ENCODE data around the gene PDZRN3. TPM values are rescaled to one million over a fixed set of nuclear protein-coding genes. Genes with fewer than 3 reads are reported as not detected.

Gene PDZRN3
- total and polyA plus RNA-seq, 5 donors from 2014 or later: not detected

DNA sequence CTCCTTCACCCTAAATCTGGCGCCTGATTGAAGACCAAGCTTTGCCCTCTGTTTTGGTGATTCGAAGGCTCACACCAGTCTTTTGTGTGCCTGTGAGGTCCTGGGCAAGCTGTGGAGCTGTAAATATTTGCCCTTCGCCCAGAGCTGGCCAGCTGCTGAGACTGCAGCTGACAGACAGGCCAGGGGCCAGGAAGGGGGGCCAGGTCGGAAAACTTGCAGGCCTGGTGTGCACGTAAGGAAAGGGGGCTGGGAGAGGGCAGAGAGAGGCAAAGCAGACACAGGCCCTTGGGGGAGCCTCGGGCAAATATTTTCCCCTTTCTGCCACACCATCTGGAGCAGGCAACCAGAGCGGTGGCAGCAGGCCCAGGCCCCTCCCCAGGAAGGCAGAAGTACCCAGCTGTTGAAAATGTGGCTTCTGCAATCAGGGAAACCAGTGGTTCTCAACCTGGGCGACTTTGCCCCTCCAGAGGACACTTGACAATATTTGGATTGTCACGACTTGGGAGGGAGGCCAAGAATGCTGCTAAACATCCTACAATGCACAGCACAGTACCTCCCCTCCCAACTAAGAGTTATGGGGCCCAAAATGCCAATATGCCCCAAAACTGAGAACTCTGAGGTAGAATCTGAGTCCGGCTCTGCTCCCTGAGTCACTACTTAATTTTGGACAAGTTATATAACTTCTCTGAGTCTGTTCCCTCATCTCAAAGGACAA, 2.5 kb downstream of the PDZRN3 start:
- peaks cover 7% of the 10 kb centered on the region for H3K27me3 Mint-ChIP-seq
- H3K27ac Mint-ChIP-seq: no peak overlapping the region
- no peaks in the 10 kb centered on the region for H3K4me1 Mint-ChIP-seq
- H3K36me3 Mint-ChIP-seq: no peaks in the 10 kb centered on the region
- ATAC-seq (ENCODE audit: low read depth in 2 of 2) (no peak), DNase-seq (no peak)
- Histone ChIP-seq H3K36me3 (ENCODE audit: control insufficient read depth, insufficient read depth, low read length) (no peaks in the 10 kb centered on the region), H3K9me3 (ENCODE audit: control insufficient read depth in 2 of 2, low read length in 2 of 2) (no peaks in the 10 kb centered on the region), H3K27me3 (ENCODE audit: control insufficient read depth, insufficient read depth, low read length) (no peaks in the 10 kb centered on the region), H3K4me1 (ENCODE audit: control insufficient read depth, insufficient read depth, low read length, poor library complexity, severe bottlenecking) (no peaks in the 10 kb centered on the region), H3K27ac (ENCODE audit: insufficient read depth, low read length, poor library complexity, severe bottlenecking) (no peak overlapping the region), H3K4me3 (ENCODE audit: low read depth, low read length) (no peak overlapping the region)
- H3K9me3 Mint-ChIP-seq: peaks cover 0 to 2% (median 0%) of the 10 kb centered on the region in 7 donors
- no peak overlapping the region for H3K4me3 Mint-ChIP-seq

DNA sequence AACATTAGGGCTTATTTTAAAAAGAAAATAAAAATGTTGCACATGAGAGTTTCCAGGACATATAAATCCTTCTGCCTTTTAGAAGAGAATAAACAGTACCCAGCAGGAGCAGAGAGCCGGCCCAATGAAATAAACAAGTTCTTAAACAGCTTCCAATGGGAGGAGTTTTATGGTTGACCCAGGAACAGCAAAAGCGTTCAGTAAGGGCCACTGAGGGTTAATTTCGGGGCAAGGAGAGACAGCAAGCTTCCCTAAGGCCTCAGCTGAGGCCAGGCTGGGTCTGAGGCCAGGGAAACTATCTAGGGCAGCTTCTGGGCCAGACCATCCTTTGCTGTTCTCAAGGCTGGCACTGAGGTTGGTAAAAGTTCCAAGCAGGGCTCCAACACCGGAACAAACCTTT, 3.4 kb downstream of the PDZRN3 start:
- H3K27ac ChIP-seq (ENCODE audit: insufficient read depth, low read length, poor library complexity, severe bottlenecking): no peak overlapping the region
- Mint-ChIP-seq H3K4me1 (no peaks in the 10 kb centered on the region), H3K27ac (no peak overlapping the region), H3K4me3 (no peak overlapping the region), H3K27me3 (peaks cover 7% of the 10 kb centered on the region), H3K9me3 (peaks cover 0 to 2% (median 0%) of the 10 kb centered on the region in 7 donors), H3K36me3 (no peaks in the 10 kb centered on the region)
- H3K4me3 ChIP-seq (ENCODE audit: low read depth, low read length): no peak overlapping the region
- H3K27me3 ChIP-seq (ENCODE audit: control insufficient read depth, insufficient read depth, low read length): no peaks in the 10 kb centered on the region
- H3K9me3 ChIP-seq (ENCODE audit: control insufficient read depth in 2 of 2, low read length in 2 of 2): no peaks in the 10 kb centered on the region
- no peaks in the 10 kb centered on the region for H3K4me1 ChIP-seq (ENCODE audit: control insufficient read depth, insufficient read depth, low read length, poor library complexity, severe bottlenecking)
- ATAC-seq (ENCODE audit: low read depth in 2 of 2) (no peak), DNase-seq (no peak)
- H3K36me3 ChIP-seq (ENCODE audit: control insufficient read depth, insufficient read depth, low read length): no peaks in the 10 kb centered on the region

DNA sequence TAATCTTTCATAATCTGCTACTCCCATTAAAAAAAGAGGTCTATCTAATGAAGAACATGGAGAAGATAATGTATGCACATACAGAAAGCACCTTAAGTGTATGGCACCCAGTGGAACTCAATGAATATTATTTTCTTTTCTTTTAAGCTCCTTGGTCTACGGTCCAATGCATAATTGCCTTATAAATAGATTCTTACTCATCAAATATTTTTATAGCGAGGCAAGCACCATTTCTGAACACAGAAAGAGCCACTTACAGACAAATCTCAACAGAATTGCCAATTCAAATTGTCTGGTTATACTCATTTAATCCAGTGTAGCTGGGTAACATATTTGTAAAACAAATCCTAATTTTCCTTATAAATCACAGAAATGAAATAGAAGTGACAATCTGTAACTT, 6.3 kb downstream of the PDZRN3 start:
- H3K27ac Mint-ChIP-seq: no peak overlapping the region
- no peaks in the 10 kb centered on the region for H3K27me3 ChIP-seq (ENCODE audit: control insufficient read depth, insufficient read depth, low read length)
- ATAC-seq (ENCODE audit: low read depth in 2 of 2) (no peak), DNase-seq (no peak)
- no peaks in the 10 kb centered on the region for H3K27me3 Mint-ChIP-seq
- no peaks in the 10 kb centered on the region for H3K36me3 ChIP-seq (ENCODE audit: control insufficient read depth, insufficient read depth, low read length)
- H3K9me3 Mint-ChIP-seq: peaks cover 0 to 2% (median 0%) of the 10 kb centered on the region in 7 donors
- no peak overlapping the region for H3K4me3 Mint-ChIP-seq
- no peaks in the 10 kb centered on the region for H3K9me3 ChIP-seq (ENCODE audit: control insufficient read depth in 2 of 2, low read length in 2 of 2)
- H3K4me3 ChIP-seq (ENCODE audit: low read depth, low read length): no peak overlapping the region
- no peak overlapping the region for H3K27ac ChIP-seq (ENCODE audit: insufficient read depth, low read length, poor library complexity, severe bottlenecking)
- H3K36me3 Mint-ChIP-seq: no peaks in the 10 kb centered on the region
- H3K4me1 Mint-ChIP-seq: no peaks in the 10 kb centered on the region
- H3K4me1 ChIP-seq (ENCODE audit: control insufficient read depth, insufficient read depth, low read length, poor library complexity, severe bottlenecking): no peaks in the 10 kb centered on the region

DNA sequence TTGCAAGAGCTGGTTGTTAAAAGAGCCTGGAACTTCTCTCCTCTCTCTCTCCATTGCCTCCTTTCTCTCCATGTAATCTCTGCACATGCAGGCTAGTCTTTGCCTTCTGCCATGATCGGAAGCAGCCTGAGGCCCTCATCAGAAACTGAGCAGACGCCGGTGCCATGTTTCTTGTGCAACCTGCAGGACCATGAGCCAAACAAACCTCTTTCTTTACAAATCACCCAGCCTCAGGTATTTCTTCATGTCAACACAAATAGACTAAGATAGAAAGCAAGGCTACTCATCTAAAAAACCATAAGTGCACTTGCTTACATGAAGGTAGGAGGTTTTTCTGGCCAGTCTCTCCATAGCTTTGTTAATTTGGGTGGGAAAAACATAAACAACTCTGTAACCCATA, 8.7 kb downstream of the PDZRN3 start:
- H3K4me3 Mint-ChIP-seq: no peak overlapping the region
- DNase-seq: no peak
- H3K4me1 Mint-ChIP-seq: no peaks in the 10 kb centered on the region
- no peaks in the 10 kb centered on the region for H3K27me3 ChIP-seq (ENCODE audit: control insufficient read depth, insufficient read depth, low read length)
- H3K36me3 ChIP-seq (ENCODE audit: control insufficient read depth, insufficient read depth, low read length): no peaks in the 10 kb centered on the region
- H3K9me3 Mint-ChIP-seq: peaks cover 0 to 2% (median 0%) of the 10 kb centered on the region in 7 donors
- H3K27me3 Mint-ChIP-seq: no peaks in the 10 kb centered on the region
- no peak overlapping the region for H3K27ac Mint-ChIP-seq
- H3K36me3 Mint-ChIP-seq: no peaks in the 10 kb centered on the region
- H3K4me1 ChIP-seq (ENCODE audit: control insufficient read depth, insufficient read depth, low read length, poor library complexity, severe bottlenecking): no peaks in the 10 kb centered on the region
- no peak overlapping the region for H3K27ac ChIP-seq (ENCODE audit: insufficient read depth, low read length, poor library complexity, severe bottlenecking)
- H3K9me3 ChIP-seq (ENCODE audit: control insufficient read depth in 2 of 2, low read length in 2 of 2): no peaks in the 10 kb centered on the region
- H3K4me3 ChIP-seq (ENCODE audit: low read depth, low read length): no peak overlapping the region
- no peak for ATAC-seq (ENCODE audit: low read depth in 2 of 2)

DNA sequence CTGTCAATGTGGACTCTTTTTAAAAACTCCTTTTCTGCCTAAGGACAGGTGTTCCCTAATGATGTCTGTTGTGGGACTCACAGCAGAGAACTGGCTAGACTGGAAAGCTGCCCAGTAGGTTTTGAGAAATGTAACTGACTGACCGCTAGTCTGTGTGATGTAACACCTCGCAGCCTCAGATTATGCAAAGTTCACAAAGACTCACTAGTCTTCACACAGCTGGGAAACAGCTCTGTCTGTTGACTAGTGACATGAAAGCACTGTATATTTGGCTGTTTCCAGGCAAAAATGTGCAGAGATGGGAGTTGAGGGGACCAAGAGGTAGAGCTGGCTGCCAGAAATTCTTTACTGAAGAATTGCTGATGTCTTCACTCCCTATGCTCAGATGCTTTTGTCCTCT, 10.3 kb downstream of the PDZRN3 start:
- no peak overlapping the region for H3K27ac ChIP-seq (ENCODE audit: insufficient read depth, low read length, poor library complexity, severe bottlenecking)
- Mint-ChIP-seq H3K36me3 (no peaks in the 10 kb centered on the region), H3K27ac (no peak overlapping the region), H3K4me3 (no peak overlapping the region), H3K4me1 (no peaks in the 10 kb centered on the region), H3K9me3 (peaks cover 0 to 2% (median 0%) of the 10 kb centered on the region in 7 donors), H3K27me3 (no peaks in the 10 kb centered on the region)
- no peaks in the 10 kb centered on the region for H3K27me3 ChIP-seq (ENCODE audit: control insufficient read depth, insufficient read depth, low read length)
- ATAC-seq (ENCODE audit: low read depth in 2 of 2): no peak
- DNase-seq: no peak
- H3K4me1 ChIP-seq (ENCODE audit: control insufficient read depth, insufficient read depth, low read length, poor library complexity, severe bottlenecking): no peaks in the 10 kb centered on the region
- no peaks in the 10 kb centered on the region for H3K36me3 ChIP-seq (ENCODE audit: control insufficient read depth, insufficient read depth, low read length)
- no peaks in the 10 kb centered on the region for H3K9me3 ChIP-seq (ENCODE audit: control insufficient read depth in 2 of 2, low read length in 2 of 2)
- H3K4me3 ChIP-seq (ENCODE audit: low read depth, low read length): no peak overlapping the region

DNA sequence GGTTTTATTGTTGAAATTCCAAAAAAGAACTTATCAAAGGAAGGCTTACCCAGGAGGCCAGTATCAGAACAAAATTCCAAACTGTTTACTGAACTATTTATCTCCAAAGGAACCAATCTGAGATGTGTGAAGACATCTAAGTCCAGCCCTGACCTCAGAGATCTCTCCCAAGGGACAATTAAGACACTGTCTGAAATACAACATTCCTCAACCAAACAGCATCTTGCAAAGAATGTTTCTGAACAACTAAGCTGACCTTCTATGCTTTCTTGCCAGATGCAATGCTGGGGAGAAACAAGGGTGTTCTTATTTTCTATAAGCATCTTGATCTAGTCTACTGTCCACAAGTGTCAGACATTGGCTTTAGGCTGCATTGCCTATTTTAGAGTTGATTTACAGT, 13.6 kb downstream of the PDZRN3 start:
- no peaks in the 10 kb centered on the region for H3K27me3 Mint-ChIP-seq
- Histone ChIP-seq H3K9me3 (ENCODE audit: control insufficient read depth in 2 of 2, low read length in 2 of 2) (no peaks in the 10 kb centered on the region), H3K4me1 (ENCODE audit: control insufficient read depth, insufficient read depth, low read length, poor library complexity, severe bottlenecking) (no peaks in the 10 kb centered on the region), H3K36me3 (ENCODE audit: control insufficient read depth, insufficient read depth, low read length) (no peaks in the 10 kb centered on the region), H3K27ac (ENCODE audit: insufficient read depth, low read length, poor library complexity, severe bottlenecking) (no peak overlapping the region), H3K4me3 (ENCODE audit: low read depth, low read length) (no peak overlapping the region), H3K27me3 (ENCODE audit: control insufficient read depth, insufficient read depth, low read length) (no peaks in the 10 kb centered on the region)
- peaks cover 0 to 2% (median 0%) of the 10 kb centered on the region in 7 donors for H3K9me3 Mint-ChIP-seq
- no peaks in the 10 kb centered on the region for H3K36me3 Mint-ChIP-seq
- DNase-seq: no peak
- no peak overlapping the region for H3K4me3 Mint-ChIP-seq
- ATAC-seq (ENCODE audit: low read depth in 2 of 2): no peak
- H3K27ac Mint-ChIP-seq: no peak overlapping the region
- no peaks in the 10 kb centered on the region for H3K4me1 Mint-ChIP-seq

DNA sequence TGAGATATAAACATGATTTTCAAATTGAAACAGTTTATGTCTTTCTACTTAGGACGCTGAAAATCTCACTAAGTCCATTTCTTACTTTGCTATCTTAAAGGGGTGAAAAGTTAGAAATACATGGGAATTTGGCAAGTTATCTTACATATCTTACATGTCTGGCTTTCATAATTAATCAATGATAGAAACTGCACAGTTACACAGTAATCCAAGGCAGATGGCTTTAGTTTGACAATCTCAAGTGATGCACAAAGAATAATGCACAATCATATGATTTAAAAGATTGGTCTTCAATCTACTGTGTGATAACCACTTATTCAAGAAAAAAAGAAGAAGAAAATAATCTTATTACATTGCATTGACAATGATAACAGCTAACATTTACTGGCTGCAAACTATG, 14.2 kb downstream of the PDZRN3 start:
- Histone ChIP-seq H3K4me3 (ENCODE audit: low read depth, low read length) (no peak overlapping the region), H3K4me1 (ENCODE audit: control insufficient read depth, insufficient read depth, low read length, poor library complexity, severe bottlenecking) (no peaks in the 10 kb centered on the region), H3K27ac (ENCODE audit: insufficient read depth, low read length, poor library complexity, severe bottlenecking) (no peak overlapping the region), H3K9me3 (ENCODE audit: control insufficient read depth in 2 of 2, low read length in 2 of 2) (no peaks in the 10 kb centered on the region), H3K27me3 (ENCODE audit: control insufficient read depth, insufficient read depth, low read length) (no peaks in the 10 kb centered on the region), H3K36me3 (ENCODE audit: control insufficient read depth, insufficient read depth, low read length) (no peaks in the 10 kb centered on the region)
- Mint-ChIP-seq H3K27me3 (no peaks in the 10 kb centered on the region), H3K36me3 (no peaks in the 10 kb centered on the region), H3K27ac (no peak overlapping the region), H3K4me3 (no peak overlapping the region), H3K4me1 (no peaks in the 10 kb centered on the region), H3K9me3 (peaks cover 0 to 2% (median 0%) of the 10 kb centered on the region in 7 donors)
- ATAC-seq (ENCODE audit: low read depth in 2 of 2) (no peak), DNase-seq (no peak)

DNA sequence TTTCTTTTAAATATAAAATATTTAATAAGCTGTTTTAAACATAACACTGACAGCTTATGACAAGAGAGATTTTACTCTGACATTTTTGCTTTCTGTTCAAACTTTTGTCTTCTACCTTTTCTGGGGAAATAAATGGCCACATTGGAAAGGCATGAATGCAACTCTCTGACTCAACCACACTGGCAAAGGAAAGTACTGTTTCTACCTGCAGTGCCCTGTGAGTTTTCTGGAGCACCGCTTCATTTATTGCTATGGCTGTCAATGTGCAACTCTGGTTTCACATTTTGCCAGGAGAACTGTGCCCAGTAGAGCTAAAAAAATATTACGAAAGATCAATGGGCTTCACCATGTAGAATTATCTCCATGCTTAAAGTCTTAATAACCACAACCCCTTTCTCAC, 15.1 kb downstream of the PDZRN3 start:
- Histone ChIP-seq H3K4me3 (ENCODE audit: low read depth, low read length) (no peak overlapping the region), H3K27me3 (ENCODE audit: control insufficient read depth, insufficient read depth, low read length) (no peaks in the 10 kb centered on the region), H3K4me1 (ENCODE audit: control insufficient read depth, insufficient read depth, low read length, poor library complexity, severe bottlenecking) (no peaks in the 10 kb centered on the region), H3K36me3 (ENCODE audit: control insufficient read depth, insufficient read depth, low read length) (no peaks in the 10 kb centered on the region), H3K9me3 (ENCODE audit: control insufficient read depth in 2 of 2, low read length in 2 of 2) (no peaks in the 10 kb centered on the region), H3K27ac (ENCODE audit: insufficient read depth, low read length, poor library complexity, severe bottlenecking) (no peak overlapping the region)
- H3K4me1 Mint-ChIP-seq: no peaks in the 10 kb centered on the region
- DNase-seq (no peak), ATAC-seq (ENCODE audit: low read depth in 2 of 2) (no peak)
- no peak overlapping the region for H3K27ac Mint-ChIP-seq
- no peak overlapping the region for H3K4me3 Mint-ChIP-seq
- H3K9me3 Mint-ChIP-seq: peaks cover 0 to 2% (median 1%) of the 10 kb centered on the region in 7 donors
- H3K36me3 Mint-ChIP-seq: no peaks in the 10 kb centered on the region
- H3K27me3 Mint-ChIP-seq: no peaks in the 10 kb centered on the region
